DOHH2 (cell line): Measurements from ENCODE around the gene RECQL.

Experiments
- EZH2phosphoT487 ChIP-seq: fragments of 200-600 bp; sonication (generic); IDR thresholded peaks from 2 replicates; pipeline ENCODE4 v1.6.1; 2017; ENCODE audit warnings: borderline replicate concordance, mild to moderate bottlenecking, antibody characterized with exemption, low read length, moderate library complexity, mixed read lengths
- TF ChIP-seq, protein P1 (sequence below): fragments of 200-600 bp; sonication (generic); IDR thresholded peaks from one replicate; pipeline ENCODE4 v1.5.1; 2014; ENCODE audit warnings: antibody characterized with exemption, mild to moderate bottlenecking, low read depth, low read length; ENCODE audit not compliant: poor library complexity, severe bottlenecking

DNA sequence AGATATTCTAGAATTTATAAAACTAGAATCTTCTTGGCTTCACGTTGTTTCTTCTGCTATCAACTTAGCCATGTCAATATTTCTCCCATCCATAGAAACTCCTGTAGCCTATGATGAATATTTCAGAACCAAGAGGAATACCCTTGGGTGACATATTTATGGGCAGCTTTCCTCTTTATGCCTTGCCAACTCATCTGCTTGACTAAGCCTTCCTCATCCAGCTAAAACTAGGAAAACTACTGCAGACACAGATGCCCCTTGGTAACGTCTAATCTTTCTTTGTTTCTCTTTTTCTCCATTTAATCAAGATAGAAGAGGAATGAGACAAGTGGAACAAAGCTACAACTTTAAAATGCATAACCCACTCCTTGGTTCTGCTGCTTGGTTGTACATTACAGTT lies 6.4 kb upstream of the RECQL start:
- TF ChIP-seq, protein P1, sequence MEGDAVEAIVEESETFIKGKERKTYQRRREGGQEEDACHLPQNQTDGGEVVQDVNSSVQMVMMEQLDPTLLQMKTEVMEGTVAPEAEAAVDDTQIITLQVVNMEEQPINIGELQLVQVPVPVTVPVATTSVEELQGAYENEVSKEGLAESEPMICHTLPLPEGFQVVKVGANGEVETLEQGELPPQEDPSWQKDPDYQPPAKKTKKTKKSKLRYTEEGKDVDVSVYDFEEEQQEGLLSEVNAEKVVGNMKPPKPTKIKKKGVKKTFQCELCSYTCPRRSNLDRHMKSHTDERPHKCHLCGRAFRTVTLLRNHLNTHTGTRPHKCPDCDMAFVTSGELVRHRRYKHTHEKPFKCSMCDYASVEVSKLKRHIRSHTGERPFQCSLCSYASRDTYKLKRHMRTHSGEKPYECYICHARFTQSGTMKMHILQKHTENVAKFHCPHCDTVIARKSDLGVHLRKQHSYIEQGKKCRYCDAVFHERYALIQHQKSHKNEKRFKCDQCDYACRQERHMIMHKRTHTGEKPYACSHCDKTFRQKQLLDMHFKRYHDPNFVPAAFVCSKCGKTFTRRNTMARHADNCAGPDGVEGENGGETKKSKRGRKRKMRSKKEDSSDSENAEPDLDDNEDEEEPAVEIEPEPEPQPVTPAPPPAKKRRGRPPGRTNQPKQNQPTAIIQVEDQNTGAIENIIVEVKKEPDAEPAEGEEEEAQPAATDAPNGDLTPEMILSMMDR, result no peak
- no peak for TF ChIP-seq EZH2phosphoT487
